Esophagus muscularis mucosa (tissue), 4 donors: ENCODE results near the gene TBC1D10A.

Source experiments
- EP300 ChIP-seq: sonication (generic); formaldehyde crosslinking; IDR thresholded peaks from one replicate; pipeline ENCODE4 v1.6.1; 2017; ENCODE audit warnings: antibody characterized with exemption
- POLR2AphosphoS5 ChIP-seq, 2 donors: sonication (generic); formaldehyde crosslinking; IDR thresholded peaks; one replicate each; pipeline ENCODE4 v1.6.1; 2017; ENCODE audit warnings: antibody characterized with exemption in 2 of 2
- TF ChIP-seq, protein P1 (sequence below), 3 experiments: fragments of 200-600 bp in 2 of 3; fragments of 450-650 bp in 1 of 3; sonication (generic) in 2 of 3; IDR thresholded peaks; one replicate each; pipeline ENCODE4 v1.5.1; 2017 to 2019; ENCODE audit warnings: antibody characterized with exemption in 3 of 3, mild to moderate bottlenecking in 2 of 3, moderate library complexity in 1 of 3

DNA sequence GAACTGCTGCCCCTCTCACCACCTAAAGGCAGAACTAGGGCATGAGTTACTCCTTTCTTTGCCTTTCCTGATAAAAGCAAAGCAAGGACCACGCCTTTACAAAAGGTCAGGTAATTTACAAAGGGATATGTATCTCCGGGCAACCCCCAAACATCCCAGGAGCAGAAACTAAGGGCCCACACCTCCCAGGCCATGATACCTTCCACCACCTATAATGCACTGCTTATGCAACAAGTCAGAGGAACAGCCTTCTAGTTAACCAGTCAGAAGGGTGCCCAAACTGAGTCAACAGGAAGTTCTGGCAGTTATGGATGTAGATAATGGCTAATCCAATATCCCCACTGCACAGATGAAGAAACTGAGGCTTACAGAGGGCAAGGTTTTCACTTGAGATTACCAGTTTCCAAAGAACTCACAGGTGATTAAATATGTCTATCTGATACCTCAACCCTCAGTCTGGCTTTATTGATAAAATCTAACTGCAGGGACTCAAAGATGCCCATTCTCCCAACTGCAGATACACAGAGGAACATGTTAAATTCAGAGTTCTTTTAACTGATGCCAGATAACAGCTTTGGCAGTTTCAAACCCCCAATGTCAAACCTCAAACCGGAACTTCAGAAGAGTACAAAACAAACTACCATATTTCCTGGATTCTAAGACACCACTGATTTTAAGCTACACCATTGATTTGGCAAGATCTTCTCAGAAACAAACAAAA is 20.7 kb downstream of the TBC1D10A start:
- TF ChIP-seq, protein P1, sequence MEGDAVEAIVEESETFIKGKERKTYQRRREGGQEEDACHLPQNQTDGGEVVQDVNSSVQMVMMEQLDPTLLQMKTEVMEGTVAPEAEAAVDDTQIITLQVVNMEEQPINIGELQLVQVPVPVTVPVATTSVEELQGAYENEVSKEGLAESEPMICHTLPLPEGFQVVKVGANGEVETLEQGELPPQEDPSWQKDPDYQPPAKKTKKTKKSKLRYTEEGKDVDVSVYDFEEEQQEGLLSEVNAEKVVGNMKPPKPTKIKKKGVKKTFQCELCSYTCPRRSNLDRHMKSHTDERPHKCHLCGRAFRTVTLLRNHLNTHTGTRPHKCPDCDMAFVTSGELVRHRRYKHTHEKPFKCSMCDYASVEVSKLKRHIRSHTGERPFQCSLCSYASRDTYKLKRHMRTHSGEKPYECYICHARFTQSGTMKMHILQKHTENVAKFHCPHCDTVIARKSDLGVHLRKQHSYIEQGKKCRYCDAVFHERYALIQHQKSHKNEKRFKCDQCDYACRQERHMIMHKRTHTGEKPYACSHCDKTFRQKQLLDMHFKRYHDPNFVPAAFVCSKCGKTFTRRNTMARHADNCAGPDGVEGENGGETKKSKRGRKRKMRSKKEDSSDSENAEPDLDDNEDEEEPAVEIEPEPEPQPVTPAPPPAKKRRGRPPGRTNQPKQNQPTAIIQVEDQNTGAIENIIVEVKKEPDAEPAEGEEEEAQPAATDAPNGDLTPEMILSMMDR (IDR thresholded peaks at IDR 0.05) = no peak
- TF ChIP-seq POLR2AphosphoS5 (IDR thresholded peaks at IDR 0.05) (no peak), EP300 (no peak)
